ENCODE results near the gene SNED1. TPM values are rescaled to one million over a fixed set of nuclear protein-coding genes. Genes with fewer than 3 reads are reported as not detected.

Gene SNED1
- polyA plus RNA-seq, 3 donors from 2014 or later: 0.24 to 0.56 TPM; not detected in 1

DNA sequence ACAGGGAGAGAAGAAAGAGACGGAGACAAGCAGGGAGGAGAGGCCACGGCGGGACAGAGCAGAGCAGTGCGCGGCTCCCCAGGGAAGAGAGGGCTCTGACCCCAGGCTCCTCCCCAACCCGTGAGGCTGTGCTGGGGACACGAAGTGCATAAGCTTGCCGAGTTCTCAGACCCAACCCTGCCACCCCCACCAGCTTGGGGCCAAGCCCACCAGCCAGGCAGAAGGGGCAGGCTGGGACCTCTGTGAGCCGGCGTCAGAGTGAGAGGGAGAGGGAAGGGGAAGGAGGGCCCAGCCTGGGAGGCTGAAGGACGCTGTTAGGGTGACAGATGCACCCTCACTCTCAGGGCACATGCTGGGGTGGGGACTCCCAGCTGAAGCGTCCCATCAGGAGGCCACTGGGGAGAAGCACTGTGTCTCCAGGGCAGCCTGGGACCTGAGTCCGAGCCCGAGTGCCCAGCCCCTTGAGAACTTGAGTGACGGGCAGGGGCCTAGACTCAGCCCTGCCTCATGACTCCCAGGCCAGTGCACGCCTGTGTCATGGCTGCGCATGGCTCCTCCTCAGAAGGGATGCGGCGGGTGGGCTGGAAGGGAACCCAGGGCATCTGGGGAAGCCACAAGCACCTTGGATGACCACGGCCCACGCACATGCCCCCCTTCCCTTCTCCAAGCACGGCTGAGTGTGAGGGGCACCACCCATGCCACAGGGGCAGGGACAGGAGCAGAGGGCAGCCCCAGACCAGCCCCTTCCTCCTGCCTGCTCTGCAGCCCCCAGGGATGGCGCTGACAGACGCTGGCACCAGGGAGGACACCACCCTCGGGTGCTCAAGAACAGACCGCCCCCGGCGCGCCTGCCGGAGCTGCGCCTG lies 72.6 kb downstream of the SNED1 start:
- Mint-ChIP-seq H3K27ac (no peak overlapping the region), H3K36me3 (peaks cover 4 to 13% (median 12%) of the 10 kb centered on the region in 3 donors), H3K4me3 (no peak overlapping the region), H3K27me3 (ENCODE audit: low read depth in 3 of 3) (peaks cover 0 to 1% (median 0%) of the 10 kb centered on the region in 3 donors), H3K9me3 (no peaks in the 10 kb centered on the region), H3K4me1 (no peaks in the 10 kb centered on the region)
- no peak for DNase-seq

DNA sequence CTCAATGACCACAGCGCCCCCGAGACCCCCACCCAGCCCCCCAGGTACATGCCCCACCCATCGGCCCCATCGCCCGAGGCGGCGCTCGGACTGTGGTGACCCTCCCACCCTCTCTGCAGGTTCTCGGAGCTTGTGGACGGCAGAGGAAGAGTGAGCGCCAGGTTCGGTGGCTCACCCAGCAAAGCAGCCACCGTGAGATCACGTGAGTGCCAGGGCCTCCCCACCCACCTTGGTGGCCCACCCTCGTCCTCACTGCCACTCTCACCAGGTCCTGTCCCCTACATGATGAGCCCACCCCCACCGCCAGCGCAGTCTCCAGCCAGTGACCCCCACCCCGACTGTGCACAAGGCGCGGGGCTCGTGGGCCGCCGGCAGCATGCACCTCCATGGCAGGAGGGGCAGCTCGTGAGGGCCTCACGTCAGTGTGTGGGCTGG lies 73.3 kb downstream of the SNED1 start:
- Mint-ChIP-seq H3K4me3 (no peak overlapping the region), H3K36me3 (peaks cover 4 to 13% (median 13%) of the 10 kb centered on the region in 3 donors), H3K4me1 (no peaks in the 10 kb centered on the region), H3K27ac (no peak overlapping the region), H3K27me3 (ENCODE audit: low read depth in 3 of 3) (no peaks in the 10 kb centered on the region), H3K9me3 (no peaks in the 10 kb centered on the region)
- no peak for DNase-seq

GRCh38 chr2:241072151-241072550 lies 73.7 kb downstream of the SNED1 start:
- Mint-ChIP-seq H3K27ac (no peak overlapping the region), H3K27me3 (ENCODE audit: low read depth in 3 of 3) (no peaks in the 10 kb centered on the region), H3K4me1 (no peaks in the 10 kb centered on the region), H3K36me3 (peaks cover 4 to 13% (median 13%) of the 10 kb centered on the region in 3 donors), H3K9me3 (no peaks in the 10 kb centered on the region), H3K4me3 (no peak overlapping the region)
- DNase-seq: no peak

DNA sequence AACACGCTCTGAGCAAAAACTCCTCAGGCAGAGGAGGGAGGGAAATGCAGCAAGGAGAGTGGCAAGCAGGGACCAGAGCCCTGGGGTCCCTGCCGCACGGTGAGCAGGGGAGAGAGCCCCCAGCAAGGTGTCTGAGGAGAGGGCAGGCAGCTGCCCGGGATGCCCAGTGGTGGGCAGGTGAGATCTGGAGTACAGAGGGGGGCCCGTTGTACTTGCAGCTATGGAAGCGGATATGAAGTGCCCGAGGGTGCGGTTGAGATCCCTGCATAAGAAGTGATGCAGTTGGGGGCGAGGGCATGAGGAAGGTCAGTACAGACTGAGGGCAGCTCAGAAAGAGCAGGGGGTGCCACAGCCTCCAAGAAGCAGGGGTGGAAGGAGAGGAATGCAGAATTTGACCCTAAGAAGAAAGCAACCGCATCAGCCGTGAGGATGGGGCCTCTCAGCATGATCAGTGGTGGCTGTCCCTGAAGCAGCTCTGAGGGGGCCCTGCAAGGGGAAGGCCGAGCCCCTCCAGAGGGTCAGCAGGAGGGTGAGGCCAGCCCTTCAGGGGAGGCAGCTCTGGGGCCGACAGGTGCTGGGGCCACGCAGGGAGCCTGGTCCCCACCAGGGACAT lies 74.2 kb downstream of the SNED1 start:
- Mint-ChIP-seq H3K9me3 (no peaks in the 10 kb centered on the region), H3K27ac (no peak overlapping the region)

DNA sequence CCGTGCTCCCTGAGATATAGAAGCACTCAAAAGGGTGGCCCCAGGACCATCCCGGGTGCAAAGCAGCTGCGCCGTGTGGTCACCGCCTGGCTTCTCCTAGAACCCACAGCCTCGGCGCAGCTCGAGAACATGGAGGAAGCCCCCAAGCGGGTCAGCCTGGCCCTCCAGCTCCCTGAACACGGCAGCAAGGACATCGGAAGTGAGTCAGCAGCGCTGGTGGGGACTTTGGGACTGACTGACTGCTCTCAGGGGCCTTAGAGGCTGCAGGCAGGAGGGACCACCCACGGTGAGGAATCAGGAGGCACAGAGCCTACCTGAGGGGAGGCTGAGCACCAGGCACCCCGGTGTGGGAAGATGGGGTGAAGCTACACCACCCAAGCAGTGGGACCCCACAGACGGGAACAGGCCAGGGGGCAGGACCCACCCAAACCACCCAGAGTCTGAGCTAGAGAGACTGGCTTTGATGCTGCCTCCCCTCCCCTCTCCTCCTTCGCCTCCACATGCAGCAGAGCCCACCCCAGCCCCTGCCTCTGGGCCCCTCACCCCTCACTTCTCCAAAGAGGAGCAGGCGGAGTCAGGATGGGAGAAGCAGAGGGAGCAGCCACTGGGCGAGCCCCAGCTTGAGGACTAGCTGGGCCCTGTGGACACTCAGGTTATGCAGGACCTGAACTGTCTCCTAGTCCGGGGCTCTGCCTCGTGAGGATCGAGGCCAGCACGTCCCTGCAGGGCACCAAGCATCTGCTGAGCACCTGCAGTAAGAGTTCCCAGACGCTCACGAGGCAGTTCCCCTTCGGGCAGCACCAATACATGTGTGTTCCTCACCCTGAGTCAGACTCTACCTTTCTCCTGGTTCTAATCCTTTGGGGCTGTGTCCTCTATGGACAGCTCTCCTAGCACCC lies 75.0 kb downstream of the SNED1 start:
- Mint-ChIP-seq H3K36me3 (peaks cover 4 to 13% (median 13%) of the 10 kb centered on the region in 3 donors), H3K27me3 (ENCODE audit: low read depth in 3 of 3) (no peaks in the 10 kb centered on the region), H3K4me3 (no peak overlapping the region), H3K27ac (no peak overlapping the region), H3K9me3 (no peaks in the 10 kb centered on the region), H3K4me1 (peaks cover 0 to 3% of the 10 kb centered on the region in 2 donors)
- no peak for DNase-seq

More for the DNA sequence above, 74.2 kb downstream of the SNED1 start:
- Mint-ChIP-seq H3K4me1 (peaks cover 0 to 1% of the 10 kb centered on the region in 2 donors), H3K36me3 (peaks cover 4 to 13% (median 13%) of the 10 kb centered on the region in 3 donors), H3K27me3 (ENCODE audit: low read depth in 3 of 3) (no peaks in the 10 kb centered on the region), H3K4me3 (no peak overlapping the region)
- no peak for DNase-seq

DNA sequence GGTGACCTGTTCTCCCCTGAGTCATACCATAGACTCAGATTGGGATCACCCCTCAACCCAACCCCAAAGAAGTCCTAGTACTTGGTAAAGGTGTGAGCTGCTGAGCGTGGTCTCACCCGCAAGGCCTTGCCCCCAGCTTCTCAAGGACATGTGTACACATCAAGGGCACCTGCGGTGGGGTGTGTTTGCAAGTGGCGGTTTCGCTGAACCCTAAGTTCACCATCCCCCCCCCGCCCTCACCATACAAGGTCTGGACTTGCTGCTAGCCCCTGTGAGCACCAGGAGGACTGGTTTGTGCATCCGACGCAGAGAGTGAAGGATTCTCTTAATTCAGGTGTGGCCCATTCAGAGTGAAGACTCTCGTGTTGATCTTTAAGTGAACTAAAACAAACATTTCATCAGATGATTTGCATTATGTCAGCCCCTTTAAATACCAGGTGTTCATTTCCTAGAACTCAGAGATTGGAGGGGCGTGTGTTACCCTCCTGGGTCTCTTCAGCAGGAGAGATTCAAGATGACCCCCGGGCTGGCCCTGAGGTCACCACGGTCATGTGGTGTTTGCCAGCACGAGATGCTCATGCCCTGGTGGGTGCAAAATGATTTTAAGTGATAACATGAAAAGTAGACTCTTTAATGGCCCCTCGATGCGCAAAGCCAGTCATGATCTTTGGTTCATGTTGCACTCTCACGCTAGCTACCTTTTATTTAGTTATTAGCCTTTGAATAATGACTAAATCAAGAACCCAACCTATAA lies 75.8 kb downstream of the SNED1 start:
- H3K4me1 Mint-ChIP-seq: peaks cover 0 to 3% of the 10 kb centered on the region in 2 donors
- no peaks in the 10 kb centered on the region for H3K27me3 Mint-ChIP-seq (ENCODE audit: low read depth in 3 of 3)
- no peak for DNase-seq
- H3K4me3 Mint-ChIP-seq: no peak overlapping the region
- peaks cover 4 to 13% (median 13%) of the 10 kb centered on the region in 3 donors for H3K36me3 Mint-ChIP-seq
- H3K9me3 Mint-ChIP-seq: no peaks in the 10 kb centered on the region
- no peak overlapping the region for H3K27ac Mint-ChIP-seq

GRCh38 chr2:241074901-241075540 lies 76.6 kb downstream of the SNED1 start:
- no peak overlapping the region for H3K27ac Mint-ChIP-seq
- H3K9me3 Mint-ChIP-seq: no peaks in the 10 kb centered on the region
- no peak for DNase-seq
- H3K4me1 Mint-ChIP-seq: peaks cover 0 to 3% of the 10 kb centered on the region in 2 donors
- H3K27me3 Mint-ChIP-seq (ENCODE audit: low read depth in 3 of 3): no peaks in the 10 kb centered on the region
- H3K4me3 Mint-ChIP-seq: no peak overlapping the region
- H3K36me3 Mint-ChIP-seq: peaks cover 4 to 13% (median 13%) of the 10 kb centered on the region in 3 donors

- DNase-seq: no peak
- Mint-ChIP-seq H3K27me3 (ENCODE audit: low read depth in 3 of 3) (no peaks in the 10 kb centered on the region), H3K9me3 (no peaks in the 10 kb centered on the region), H3K4me3 (no peak overlapping the region), H3K27ac (peak overlapping the region in 1 of 6 donors; percentile 49), H3K36me3 (peaks cover 11 to 15% (median 14%) of the 10 kb centered on the region in 3 donors), H3K4me1 (peaks cover 0 to 5% of the 10 kb centered on the region in 2 donors)
These were observed 82.2 kb downstream of the SNED1 start for GRCh38 chr2:241080405-241081189.

DNA sequence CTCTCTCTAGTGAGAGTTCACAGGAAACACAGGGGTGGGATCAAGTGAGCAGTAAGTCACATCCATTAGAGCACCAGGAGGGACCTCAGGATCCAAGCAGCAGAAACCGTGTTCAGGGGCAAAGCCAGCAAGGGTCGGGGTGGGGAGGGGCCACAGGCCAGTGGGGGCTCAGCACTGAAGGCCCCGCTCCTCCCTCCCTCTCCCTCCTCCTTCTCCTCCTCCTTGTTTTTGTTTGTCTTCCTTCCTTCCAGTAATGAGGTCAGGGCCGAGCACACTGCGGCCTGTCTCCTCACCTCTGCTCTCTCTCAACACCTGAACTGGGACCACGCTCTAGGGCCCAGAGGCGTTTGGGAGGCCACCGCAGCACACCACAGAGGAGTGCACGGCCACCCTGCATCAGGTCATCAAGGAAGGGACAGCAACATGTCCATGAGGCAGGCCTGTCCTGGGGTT lies 82.8 kb downstream of the SNED1 start:
- DNase-seq: no peak
- peak overlapping the region in 1 of 6 donors; percentile 64 for H3K27ac Mint-ChIP-seq

DNA sequence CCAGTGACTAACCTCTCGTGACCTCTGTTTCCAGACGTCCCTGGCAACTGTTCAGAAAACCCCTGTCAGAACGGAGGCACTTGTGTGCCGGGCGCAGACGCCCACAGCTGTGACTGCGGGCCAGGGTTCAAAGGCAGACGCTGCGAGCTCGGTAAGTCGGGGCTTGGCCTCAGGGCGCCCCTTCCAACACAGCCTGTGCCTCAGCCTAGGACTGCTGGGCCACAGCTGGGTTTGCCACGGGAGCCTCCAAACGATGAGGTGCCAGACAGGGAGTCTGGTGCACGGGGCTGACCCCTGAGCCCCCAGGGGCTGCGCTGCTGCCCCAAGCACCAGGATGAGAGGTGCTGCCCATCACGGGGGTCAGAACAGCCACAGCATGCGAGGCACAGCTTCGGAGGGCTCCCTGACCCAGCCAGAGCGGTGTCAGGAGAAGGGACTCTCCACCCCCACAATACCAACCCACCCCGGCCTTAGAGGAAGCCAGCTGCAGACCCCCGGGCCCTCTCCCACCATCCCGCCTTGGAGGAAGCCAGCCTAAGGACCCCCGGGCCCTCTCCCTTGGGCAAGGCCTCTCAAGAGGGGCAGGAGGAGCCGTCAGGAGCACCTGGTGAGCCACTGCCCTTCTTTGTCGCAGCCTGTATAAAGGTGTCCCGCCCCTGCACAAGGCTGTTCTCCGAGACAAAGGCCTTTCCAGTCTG lies 83.4 kb downstream of the SNED1 start:
- H3K27me3 Mint-ChIP-seq (ENCODE audit: low read depth in 3 of 3): no peaks in the 10 kb centered on the region
- DNase-seq: no peak
- H3K9me3 Mint-ChIP-seq: no peaks in the 10 kb centered on the region
- H3K36me3 Mint-ChIP-seq: peaks cover 10 to 20% (median 15%) of the 10 kb centered on the region in 3 donors
- no peak overlapping the region for H3K27ac Mint-ChIP-seq
- H3K4me1 Mint-ChIP-seq: peaks cover 0 to 5% of the 10 kb centered on the region in 2 donors
- no peak overlapping the region for H3K4me3 Mint-ChIP-seq

More for the DNA sequence above, 82.8 kb downstream of the SNED1 start:
- Mint-ChIP-seq H3K27me3 (ENCODE audit: low read depth in 3 of 3) (no peaks in the 10 kb centered on the region), H3K4me1 (peaks cover 0 to 5% of the 10 kb centered on the region in 2 donors), H3K36me3 (peaks cover 7 to 17% (median 11%) of the 10 kb centered on the region in 3 donors), H3K9me3 (no peaks in the 10 kb centered on the region), H3K4me3 (no peak overlapping the region)

DNA sequence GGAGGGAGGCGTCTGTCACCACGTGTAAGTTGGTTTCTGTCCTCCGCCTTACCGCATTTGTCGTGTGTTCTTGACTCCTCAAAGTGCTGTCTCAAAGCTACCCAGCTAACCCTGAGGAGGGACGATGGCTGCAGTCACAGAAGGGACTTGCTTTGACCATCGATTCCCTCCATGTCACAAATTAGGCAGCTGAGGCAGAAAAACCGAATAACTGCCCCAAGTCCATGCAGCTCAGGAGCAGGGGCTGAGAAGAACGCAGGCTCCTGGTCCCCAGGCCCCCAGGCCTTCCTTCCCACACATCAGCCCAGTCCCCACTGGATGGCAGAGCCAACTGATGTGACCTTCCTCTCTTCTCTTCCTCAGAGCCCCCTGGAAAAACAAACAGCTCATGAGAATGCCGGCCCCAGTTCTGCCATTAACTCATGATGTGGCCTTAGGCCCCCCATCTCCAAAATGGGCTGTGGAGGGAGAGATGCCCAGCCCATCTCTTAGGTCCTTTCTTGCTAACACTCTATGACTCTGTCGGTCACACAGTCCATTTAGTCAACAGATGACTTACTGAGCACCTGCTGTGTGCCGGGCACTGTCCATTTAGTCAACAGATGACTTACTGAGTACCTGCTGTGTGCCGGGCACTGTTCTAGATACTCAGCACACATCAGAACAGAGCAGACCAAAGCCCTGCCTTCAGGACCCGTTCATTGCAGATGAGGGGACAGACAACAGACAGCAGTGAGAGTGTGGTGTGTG lies 84.1 kb downstream of the SNED1 start:
- H3K4me3 Mint-ChIP-seq: no peak overlapping the region
- no peaks in the 10 kb centered on the region for H3K27me3 Mint-ChIP-seq (ENCODE audit: low read depth in 3 of 3)
- H3K9me3 Mint-ChIP-seq: no peaks in the 10 kb centered on the region

More for the DNA sequence above, 84.1 kb downstream of the SNED1 start:
- Mint-ChIP-seq H3K27ac (peak overlapping the region in 1 of 6 donors; percentile 67), H3K4me1 (peaks cover 0 to 5% of the 10 kb centered on the region in 2 donors), H3K36me3 (peaks cover 10 to 21% (median 16%) of the 10 kb centered on the region in 3 donors)
- no peak for DNase-seq

Measured in immature natural killer cell (primary cell).